ENCODE measurements around the gene IGFL4.

Gene IGFL4

DNA sequence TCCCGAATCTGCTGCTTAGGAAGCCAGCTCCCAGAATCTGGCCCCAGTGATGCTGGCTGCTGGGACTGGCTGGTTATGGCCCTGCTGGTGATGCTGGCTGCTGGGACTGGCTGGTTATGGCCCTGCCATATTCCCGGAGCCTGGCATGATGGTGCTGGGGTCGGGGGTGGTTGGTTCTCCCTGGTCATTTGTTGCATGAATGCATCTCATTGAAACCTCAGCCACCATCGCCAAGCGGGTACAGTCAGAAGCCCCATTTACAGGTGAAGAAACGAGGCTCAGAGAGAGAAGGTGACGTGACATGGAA lies 20.0 kb downstream of the IGFL4 start:
- DNase-seq (ENCODE audit: low read depth in 2 of 2): no peak

- no peak for DNase-seq (ENCODE audit: low read depth in 2 of 2)
Measured at GRCh38 chr19:46019270-46019669, 21.5 kb downstream of the IGFL4 start.

GRCh38 chr19:46018729-46019251 lies 22.0 kb downstream of the IGFL4 start:
- no peak for DNase-seq (ENCODE audit: low read depth in 2 of 2)

- DNase-seq (ENCODE audit: low read depth in 2 of 2): no peak
Measured at GRCh38 chr19:46017874-46018675, 22.7 kb downstream of the IGFL4 start.

- no peak for DNase-seq (ENCODE audit: low read depth in 2 of 2)
Measured at GRCh38 chr19:46017095-46017429, 23.7 kb downstream of the IGFL4 start.

- DNase-seq (ENCODE audit: low read depth in 2 of 2): peak; percentile 51 to 78
Measured at GRCh38 chr19:46016426-46017094, 24.2 kb downstream of the IGFL4 start.

DNA sequence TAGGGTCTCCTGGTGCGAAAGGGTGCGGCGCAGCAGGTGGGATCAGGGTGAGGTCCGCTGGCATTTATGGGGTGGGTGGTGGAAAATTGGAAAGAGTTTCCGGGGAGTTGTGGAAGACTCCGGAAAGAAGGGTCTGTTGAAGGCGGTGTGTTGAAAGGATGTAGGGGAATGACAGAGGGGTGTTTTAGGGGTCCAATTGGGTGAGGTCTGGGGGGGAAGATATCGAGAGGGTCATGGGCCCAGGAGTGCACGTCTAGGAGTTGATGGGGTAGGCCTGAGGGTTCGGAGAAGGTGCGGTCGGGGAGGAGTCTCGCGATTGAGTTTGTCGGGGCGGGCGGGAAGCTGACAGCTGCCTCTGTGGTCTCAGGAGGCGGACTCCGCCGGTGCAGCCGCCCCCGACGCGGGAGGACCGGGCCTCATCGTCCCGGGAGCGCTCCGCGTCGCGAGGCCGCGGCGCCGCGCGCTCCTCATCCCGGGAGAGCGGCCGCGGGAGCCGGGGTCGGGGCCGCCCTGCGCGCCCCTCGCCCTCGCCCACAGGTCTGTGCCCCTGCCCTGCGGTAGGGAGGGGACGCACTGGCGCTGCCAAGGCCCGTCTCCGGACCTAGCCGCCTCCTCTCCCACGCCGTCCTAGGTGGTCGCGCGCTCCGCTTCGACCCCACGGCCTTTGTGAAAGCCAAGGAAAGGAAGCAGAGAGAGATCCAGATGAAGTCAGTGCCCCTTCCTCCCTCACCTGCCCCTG lies 24.9 kb downstream of the IGFL4 start:
- DNase-seq (ENCODE audit: low read depth in 2 of 2): no peak

- DNase-seq (ENCODE audit: low read depth in 2 of 2): peak; percentile 41 to 65
Measured at GRCh38 chr19:46014941-46015686, 25.7 kb downstream of the IGFL4 start.

DNA sequence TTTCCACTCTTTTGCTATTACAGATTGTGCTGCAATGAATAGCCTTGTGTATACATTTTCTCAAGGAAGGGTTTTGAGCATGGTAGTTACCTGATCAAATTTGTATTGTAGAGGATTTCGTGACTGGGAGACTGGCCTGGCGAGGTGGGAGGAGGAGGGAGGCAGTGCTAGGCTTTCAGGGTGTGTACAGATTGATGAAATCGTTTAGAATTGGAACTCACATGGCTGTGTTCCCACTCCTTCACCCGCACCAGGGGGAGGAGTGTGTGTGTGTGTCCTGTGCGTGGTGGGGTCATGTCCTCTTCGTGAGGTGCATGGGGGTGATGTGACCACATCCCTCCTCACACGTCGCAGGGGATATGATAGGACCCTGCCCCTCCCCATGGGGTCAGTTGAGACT lies 26.3 kb downstream of the IGFL4 start:
- no peak for DNase-seq (ENCODE audit: low read depth in 2 of 2)

DNA sequence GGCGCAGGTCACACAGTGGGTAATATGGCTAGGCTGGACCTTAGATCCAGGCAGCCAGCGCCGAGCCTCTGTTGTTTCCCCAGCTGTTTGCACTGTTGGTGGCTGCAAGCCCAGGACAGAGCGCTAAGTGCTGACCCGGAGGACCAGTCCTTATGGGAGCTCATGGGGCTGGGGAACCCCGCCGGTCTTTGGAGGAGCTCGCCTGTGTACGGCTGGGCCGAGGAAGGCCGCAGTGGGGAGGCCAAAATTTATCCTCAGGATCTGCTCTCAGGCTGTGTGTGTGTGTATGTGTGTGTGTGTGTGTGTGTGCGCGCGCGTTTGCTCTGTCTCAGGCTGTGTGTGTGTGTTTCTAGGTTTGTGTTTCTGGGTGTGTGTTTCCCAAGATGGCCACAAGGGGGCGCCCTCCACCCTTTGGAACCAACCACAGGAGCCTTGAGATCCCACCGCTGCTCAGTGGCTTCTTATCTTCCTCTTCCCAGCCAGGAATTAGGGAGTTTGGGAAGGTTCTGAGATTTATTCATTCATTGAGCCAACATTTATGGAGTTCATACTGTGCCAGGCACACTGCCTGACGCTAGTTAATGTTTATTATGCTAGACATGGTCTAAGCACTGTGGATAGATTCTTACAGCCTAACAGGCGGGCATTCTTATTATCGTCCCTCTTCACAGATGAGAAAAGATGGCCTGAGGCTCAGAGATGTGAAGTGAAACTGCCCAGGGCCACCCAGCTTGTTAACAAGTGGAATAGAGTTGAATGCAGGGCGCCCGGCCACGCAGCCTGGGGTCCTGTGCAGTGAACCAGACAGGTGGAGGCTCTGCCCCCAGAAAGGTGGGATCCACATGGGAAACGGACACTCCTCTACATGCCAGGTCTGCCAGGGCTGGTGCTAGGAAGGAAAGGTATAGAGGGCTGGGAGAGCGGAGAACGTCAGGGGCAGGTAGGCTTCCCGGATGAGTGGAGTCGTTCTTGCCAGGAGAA lies 31.0 kb downstream of the IGFL4 start:
- DNase-seq (ENCODE audit: low read depth in 2 of 2): peak; percentile 31 to 48

DNA sequence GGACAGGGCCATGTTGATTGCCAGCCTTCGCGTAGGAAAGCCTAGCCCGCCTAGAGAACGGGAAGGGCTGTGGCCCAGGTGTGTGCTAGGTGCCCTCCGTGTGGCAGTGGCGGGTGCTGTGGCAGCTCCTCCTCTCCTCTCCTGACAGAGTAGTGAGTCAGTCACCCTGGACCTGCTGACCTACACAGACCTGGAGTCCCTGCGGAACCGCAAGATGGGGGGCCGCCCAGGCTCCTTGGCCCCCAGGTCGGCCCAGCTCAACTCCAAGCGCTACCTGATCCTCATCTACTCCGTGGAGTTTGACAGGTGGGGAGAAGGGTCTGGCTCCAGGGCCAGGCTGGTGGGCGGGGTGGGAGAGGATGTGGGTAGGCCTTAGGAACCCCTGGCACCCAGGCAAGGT lies 34.4 kb downstream of the IGFL4 start:
- DNase-seq (ENCODE audit: low read depth in 2 of 2): no peak

- no peak for DNase-seq (ENCODE audit: low read depth in 2 of 2)
Measured at GRCh38 chr19:46002678-46003275, 38.0 kb downstream of the IGFL4 start.

DNA sequence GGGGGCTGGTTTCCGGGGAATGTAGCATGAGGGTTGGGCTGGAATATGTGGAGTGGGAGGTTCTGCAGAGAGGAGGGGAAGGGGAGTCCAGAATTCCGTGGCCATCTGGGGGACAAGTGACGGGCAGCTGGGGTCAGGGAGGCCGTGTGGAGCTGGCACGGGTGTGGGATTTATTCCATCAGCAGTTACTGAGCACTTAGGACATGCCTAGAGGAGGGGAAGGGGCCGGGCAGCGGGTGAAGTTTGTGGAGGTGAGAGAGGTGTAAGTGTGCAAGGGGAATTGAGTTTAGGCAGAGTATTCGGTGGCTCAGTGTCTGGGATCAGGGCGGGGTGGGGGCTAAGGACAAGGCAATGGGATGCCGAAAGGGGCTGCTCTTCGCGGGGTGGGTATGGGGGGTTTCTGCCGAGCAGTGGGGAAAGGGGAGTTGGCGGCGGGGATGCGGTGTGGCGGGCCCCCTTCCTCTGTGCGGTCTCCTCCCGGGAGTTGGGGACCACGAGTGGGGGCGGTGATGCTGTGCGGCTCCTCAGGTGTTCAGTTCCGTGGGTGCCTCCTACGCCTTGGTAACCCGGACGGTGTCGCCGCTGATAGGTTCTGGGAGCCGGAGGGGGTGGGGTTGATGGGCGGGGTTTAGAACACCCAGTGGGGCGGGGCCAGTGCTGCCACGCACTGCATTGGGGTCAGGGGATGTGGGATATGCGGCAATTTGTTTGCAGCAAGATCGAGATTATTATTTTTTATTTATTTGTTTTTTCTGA lies 40.1 kb downstream of the IGFL4 start:
- DNase-seq (ENCODE audit: low read depth in 2 of 2): peak; percentile 28 to 62

DNA sequence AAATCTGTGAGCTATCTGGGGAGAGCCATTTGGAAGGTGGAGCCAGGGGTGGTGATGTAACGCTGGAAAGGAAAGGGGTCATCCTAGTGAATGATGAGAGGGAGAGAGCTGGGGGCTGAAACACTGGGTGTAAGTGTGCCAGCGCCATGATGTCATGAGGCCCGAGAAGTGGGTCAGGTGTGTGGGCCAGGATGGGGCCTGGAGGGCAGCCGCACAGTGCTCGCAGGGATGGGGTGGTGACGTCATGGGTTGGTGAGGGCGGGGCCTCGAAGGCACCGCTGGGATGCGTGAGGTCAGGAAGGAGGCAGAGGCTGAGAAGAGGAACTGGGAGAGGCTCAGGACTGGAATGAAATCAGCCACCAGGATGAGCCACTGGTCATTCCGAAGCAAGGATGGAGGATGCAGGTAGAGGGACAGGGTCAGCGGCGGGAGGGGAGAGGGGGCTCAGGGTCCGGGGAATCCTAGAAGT lies 41.1 kb downstream of the IGFL4 start:
- DNase-seq (ENCODE audit: low read depth in 2 of 2): no peak

- DNase-seq (ENCODE audit: low read depth in 2 of 2): no peak
Measured at GRCh38 chr19:45998834-45999233, 42.0 kb downstream of the IGFL4 start.

GRCh38 chr19:45996933-45997332 lies 43.9 kb downstream of the IGFL4 start:
- no peak for DNase-seq (ENCODE audit: low read depth in 2 of 2)

DNA sequence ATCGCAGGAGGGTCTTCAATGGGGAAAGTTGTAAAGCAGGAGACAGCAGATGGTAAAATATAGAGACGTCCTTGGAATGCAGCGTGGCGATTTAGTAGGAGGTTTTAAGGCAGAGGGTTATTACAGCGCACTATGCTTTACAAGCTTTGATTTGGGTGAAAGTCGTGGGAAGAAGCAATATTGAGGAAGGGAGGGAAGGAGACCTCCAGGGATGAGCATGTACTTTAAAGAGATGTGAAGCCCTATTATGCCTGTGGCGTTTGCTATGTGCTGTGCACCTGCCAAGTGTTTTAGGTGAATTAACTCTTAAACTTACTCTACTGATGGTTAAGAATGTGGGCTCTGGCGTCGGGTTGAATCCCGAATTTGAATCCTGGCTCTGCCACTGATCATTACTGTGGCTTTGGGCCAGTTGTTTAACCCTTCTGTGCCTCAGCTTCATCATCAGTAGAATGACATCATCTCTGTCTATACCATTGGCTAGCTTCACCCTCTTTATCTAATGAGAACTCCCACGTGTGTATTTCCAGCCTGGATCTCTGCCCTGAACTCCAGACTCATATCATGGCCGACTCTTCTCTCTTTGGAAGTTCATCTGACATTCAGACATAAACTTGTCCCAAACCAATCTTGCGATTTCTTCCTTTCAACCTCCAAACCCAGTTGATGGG lies 45.0 kb downstream of the IGFL4 start:
- DNase-seq (ENCODE audit: low read depth in 2 of 2): no peak

GRCh38 chr19:45994998-45995714 lies 45.6 kb downstream of the IGFL4 start, which contains the start of gene CCDC61:
TSS of gene CCDC61 (plus strand) at chr19:45995467. CDS start at chr19:46003019, 7,552 bp downstream.
- DNase-seq (ENCODE audit: low read depth in 2 of 2): peak; percentile 91 to 92
